Ascending aorta (tissue), 2 donors: ENCODE results near the gene GPR137. TPM values are rescaled to one million over a fixed set of nuclear protein-coding genes. Genes with fewer than 3 reads are reported as not detected.

Experiments
- DNase-seq, 2 donors: peaks; one replicate each; pipeline ENCODE4 v3.0.0-alpha.2; 2019; ENCODE audit warnings: low spot score in 2 of 2
- H3K27ac ChIP-seq, 2 donors: fragments of 200-600 bp; sonication (generic); one replicate each; pipeline ENCODE4 v1.5.1; 2016 to 2017; ENCODE audit warnings: mild to moderate bottlenecking in 1 of 2
- H3K27me3 ChIP-seq: fragments of 200-600 bp; sonication (generic); one replicate; pipeline ENCODE4 v1.5.1; 2017
- H3K36me3 ChIP-seq, 2 donors: fragments of 200-600 bp; sonication (generic); one replicate each; pipeline ENCODE4 v1.5.1; 2016
- H3K4me1 ChIP-seq, 2 donors: fragments of 200-600 bp; sonication (generic); one replicate each; pipeline ENCODE4 v1.5.1; 2016 to 2017; ENCODE audit warnings: mild to moderate bottlenecking in 1 of 2
- H3K4me3 ChIP-seq, 2 donors: fragments of 200-600 bp; sonication (generic); one replicate each; pipeline ENCODE4 v1.5.1; 2016 to 2017; ENCODE audit warnings: mild to moderate bottlenecking in 1 of 2
- H3K9me3 ChIP-seq, 2 donors: fragments of 200-600 bp; sonication (generic); one replicate each; pipeline ENCODE4 v1.5.1; 2016
- intact Hi-C: fragments of 100-400 bp; cut with DNase I; formaldehyde crosslinking; loops from one replicate; pipeline ENCODE4 v1.15.1; 2023
- total RNA-seq: library from RNA; depleted of rRNA; stranded (reverse); fragments of >200 nt; gene quantifications from one replicate; pipeline ENCODE4 v1.1.0, GENCODE V29; 2016
- TF ChIP-seq, protein P1 (sequence below), 3 experiments: fragments of 200-600 bp in 2 of 3; fragments of 450-650 bp in 1 of 3; sonication (generic) in 2 of 3; IDR thresholded peaks; one replicate each; pipeline ENCODE4 v1.5.1; 2016 to 2019; ENCODE audit warnings: antibody characterized with exemption in 3 of 3, mild to moderate bottlenecking in 1 of 3, moderate library complexity in 1 of 3

GPR137 gene
- total RNA-seq, 1 donor from 2014 or later: 3.9 TPM

DNA sequence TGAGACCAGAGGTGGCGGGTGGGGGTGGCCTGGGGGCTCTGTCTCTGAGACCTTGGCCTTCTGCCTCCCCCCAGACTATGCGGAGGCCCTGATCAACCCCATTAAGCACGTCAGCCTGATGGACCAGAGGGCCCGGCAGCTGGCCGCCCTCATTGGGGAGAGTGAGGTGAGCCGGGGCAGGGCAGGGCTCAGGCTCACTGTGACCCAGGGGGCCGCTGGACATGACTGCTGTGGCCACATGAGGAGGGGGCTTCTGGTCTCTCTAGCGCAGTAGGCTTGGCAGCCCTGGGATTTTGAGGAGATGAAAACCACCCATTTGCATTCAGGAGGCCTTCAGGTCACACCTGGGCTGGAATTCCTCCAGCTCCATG lies 21.7 kb upstream of the GPR137 start:
- no peaks in the 10 kb centered on the region for H3K27me3 ChIP-seq
- intact Hi-C loops: no loop called here
- H3K27ac ChIP-seq: no peak overlapping the region
- TF ChIP-seq, protein P1, sequence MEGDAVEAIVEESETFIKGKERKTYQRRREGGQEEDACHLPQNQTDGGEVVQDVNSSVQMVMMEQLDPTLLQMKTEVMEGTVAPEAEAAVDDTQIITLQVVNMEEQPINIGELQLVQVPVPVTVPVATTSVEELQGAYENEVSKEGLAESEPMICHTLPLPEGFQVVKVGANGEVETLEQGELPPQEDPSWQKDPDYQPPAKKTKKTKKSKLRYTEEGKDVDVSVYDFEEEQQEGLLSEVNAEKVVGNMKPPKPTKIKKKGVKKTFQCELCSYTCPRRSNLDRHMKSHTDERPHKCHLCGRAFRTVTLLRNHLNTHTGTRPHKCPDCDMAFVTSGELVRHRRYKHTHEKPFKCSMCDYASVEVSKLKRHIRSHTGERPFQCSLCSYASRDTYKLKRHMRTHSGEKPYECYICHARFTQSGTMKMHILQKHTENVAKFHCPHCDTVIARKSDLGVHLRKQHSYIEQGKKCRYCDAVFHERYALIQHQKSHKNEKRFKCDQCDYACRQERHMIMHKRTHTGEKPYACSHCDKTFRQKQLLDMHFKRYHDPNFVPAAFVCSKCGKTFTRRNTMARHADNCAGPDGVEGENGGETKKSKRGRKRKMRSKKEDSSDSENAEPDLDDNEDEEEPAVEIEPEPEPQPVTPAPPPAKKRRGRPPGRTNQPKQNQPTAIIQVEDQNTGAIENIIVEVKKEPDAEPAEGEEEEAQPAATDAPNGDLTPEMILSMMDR (IDR thresholded peaks at IDR 0.05): no peak
- H3K9me3 ChIP-seq: no peaks in the 10 kb centered on the region
- H3K4me3 ChIP-seq: no peak overlapping the region
- peaks cover 62 to 78% of the 10 kb centered on the region in 2 donors for H3K36me3 ChIP-seq
- no peak for DNase-seq
- peaks cover 11 to 20% of the 10 kb centered on the region in 2 donors for H3K4me1 ChIP-seq

DNA sequence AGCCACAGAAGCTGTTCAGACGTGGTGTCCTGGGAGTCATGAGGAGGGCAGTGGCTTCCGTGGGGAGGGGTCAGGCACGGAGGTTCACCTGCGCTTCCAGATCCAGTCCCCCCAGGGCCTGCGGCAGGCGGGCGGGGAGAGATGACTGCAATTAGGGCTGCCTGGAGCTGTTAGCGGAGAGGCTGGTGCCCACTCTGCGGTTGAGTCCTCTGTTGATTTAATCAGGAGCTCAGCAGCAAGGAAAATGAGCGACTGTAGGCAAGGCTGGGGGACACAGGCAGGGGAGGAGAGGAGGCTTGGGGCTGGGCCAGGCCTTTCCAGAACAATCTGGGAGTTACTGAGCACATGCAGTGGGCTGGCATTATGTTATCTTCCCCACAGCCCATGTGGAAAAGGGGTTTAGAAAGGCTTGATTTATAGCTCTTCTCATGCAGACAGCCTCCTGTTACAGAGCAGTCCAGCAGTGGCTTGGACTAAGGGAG lies 21.2 kb upstream of the GPR137 start:
- Histone ChIP-seq H3K27ac (no peak overlapping the region), H3K27me3 (no peaks in the 10 kb centered on the region), H3K4me3 (no peak overlapping the region), H3K9me3 (no peaks in the 10 kb centered on the region), H3K4me1 (peaks cover 11 to 23% of the 10 kb centered on the region in 2 donors), H3K36me3 (peaks cover 58 to 74% of the 10 kb centered on the region in 2 donors)
- TF ChIP-seq, protein P1 (IDR thresholded peaks at IDR 0.05): no peak
- intact Hi-C loops: no loop called here
- DNase-seq: no peak

DNA sequence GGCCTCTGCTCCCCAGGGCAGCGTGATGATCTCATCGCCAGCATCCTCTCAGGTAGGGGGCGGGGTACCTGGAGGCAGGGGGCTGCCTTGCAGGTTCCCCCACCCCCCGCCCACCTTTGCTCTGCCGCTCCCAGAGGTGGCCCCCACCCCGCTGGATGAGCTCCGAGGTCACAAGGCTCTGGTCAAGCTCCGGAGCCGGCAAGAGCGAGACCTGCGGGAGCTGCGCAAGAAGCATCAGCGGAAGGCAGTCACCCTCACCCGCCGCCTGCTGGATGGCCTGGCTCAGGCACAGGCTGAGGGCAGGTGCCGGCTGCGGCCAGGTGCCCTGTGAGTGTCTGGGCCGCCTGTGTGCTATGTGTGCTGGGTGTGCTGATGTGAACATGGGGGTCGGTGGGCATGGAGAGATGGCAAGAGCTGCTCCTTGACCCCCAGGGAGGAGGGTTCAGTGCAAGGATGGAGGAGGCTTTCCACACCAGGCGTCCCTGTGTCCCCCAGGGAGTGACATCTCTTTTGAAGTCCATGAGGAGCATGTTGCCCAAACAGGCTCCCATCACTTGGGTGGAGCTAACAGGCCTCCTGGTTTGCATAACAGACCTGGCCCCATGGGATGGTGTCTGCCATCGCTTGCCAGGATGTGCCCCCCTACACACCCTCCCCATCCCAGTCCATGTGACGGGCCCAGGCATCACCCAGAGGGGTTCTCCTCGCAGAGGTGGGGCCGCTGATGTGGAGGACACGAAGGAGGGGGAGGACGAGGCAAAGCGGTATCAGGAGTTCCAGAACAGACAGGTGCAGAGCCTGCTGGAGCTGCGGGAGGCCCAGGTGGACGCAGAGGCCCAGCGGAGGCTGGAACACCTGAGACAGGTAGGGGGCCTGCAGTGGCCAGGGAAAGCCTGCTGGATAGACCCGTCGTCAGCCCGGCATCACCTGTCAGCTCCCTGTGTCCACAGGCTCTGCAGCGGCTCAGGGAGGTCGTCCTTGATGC lies 20.2 kb upstream of the GPR137 start:
- Histone ChIP-seq H3K27ac (no peak overlapping the region), H3K9me3 (no peaks in the 10 kb centered on the region), H3K4me1 (peaks cover 11 to 23% of the 10 kb centered on the region in 2 donors), H3K27me3 (no peaks in the 10 kb centered on the region), H3K4me3 (no peak overlapping the region), H3K36me3 (peaks cover 48 to 65% of the 10 kb centered on the region in 2 donors)
- intact Hi-C loops: no loop called here
- TF ChIP-seq, protein P1 (IDR thresholded peaks at IDR 0.05): no peak
- no peak for DNase-seq

DNA sequence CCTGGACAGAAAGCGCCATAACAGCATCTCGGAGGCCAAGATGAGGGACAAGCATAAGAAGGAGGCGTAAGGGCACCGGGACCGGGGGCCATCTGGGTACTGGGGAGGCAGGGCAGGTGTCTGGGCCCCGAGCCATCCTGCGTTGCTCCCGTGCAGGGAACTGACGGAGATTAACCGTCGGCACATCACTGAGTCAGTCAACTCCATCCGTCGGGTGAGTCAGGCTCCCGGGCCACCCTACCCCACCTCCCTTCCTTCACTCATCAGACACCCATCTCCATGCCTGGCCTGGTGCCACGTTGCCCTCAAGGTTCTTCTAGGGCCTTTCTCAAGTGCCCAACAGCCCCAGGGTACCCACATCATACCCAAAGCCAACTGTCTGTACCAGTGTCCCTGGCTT lies 19.3 kb upstream of the GPR137 start:
- no peak for DNase-seq
- peaks cover 47 to 59% of the 10 kb centered on the region in 2 donors for H3K36me3 ChIP-seq
- TF ChIP-seq, protein P1 (IDR thresholded peaks at IDR 0.05): no peak
- no peaks in the 10 kb centered on the region for H3K9me3 ChIP-seq
- no peak overlapping the region for H3K4me3 ChIP-seq
- peaks cover 11 to 23% of the 10 kb centered on the region in 2 donors for H3K4me1 ChIP-seq
- H3K27ac ChIP-seq: no peak overlapping the region
- intact Hi-C loops: no loop called here
- H3K27me3 ChIP-seq: no peaks in the 10 kb centered on the region

DNA sequence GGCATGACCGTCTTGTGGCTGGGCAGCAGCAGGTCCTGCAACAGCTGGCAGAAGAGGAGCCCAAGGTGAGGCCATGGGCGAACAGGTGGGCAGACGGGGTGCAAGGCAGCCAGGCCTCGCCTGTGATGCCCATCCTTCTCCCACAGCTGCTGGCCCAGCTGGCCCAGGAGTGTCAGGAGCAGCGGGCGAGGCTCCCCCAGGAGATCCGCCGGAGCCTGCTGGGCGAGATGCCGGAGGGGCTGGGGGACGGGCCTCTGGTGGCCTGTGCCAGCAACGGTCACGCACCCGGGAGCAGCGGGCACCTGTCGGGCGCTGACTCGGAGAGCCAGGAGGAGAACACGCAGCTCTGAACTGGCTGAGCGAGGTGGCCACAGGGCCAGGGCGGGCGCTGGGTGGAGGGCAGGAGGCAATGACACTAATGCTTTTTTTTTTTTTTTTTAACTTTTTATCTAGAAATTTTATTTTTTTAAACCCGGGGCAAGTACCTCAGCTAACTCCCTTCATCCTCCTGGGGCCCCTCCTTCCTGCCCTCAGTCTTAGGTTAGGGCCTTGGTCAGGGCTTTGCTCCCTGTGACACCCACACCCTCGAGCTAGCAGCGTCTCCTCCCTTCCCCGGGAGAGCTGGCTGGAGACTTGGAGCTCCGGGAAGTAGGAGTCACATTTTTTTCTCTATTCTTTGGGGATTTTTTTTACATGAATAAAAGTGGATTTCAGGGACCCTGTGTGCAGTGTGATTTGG lies 18.3 kb upstream of the GPR137 start:
- H3K27ac ChIP-seq: peak overlapping the region; percentile 90 to 98
- H3K36me3 ChIP-seq: peaks cover 37 to 49% of the 10 kb centered on the region in 2 donors
- intact Hi-C loops: no loop called here
- no peak overlapping the region for H3K4me3 ChIP-seq
- TF ChIP-seq, protein P1 (IDR thresholded peaks at IDR 0.05): no peak
- H3K9me3 ChIP-seq: no peaks in the 10 kb centered on the region
- no peaks in the 10 kb centered on the region for H3K27me3 ChIP-seq
- H3K4me1 ChIP-seq: peaks cover 17 to 32% of the 10 kb centered on the region in 2 donors
- no peak for DNase-seq
